Measurements from ENCODE around the gene ARL11. TPM values are rescaled to one million over a fixed set of nuclear protein-coding genes. Genes with fewer than 3 reads are reported as not detected.
A peak's percentile ranks its signal among the peaks of the same experiment; 100 is the strongest.

ARL11 gene
- total RNA-seq, 1 donor from 2014 or later = 0.20 TPM

DNA sequence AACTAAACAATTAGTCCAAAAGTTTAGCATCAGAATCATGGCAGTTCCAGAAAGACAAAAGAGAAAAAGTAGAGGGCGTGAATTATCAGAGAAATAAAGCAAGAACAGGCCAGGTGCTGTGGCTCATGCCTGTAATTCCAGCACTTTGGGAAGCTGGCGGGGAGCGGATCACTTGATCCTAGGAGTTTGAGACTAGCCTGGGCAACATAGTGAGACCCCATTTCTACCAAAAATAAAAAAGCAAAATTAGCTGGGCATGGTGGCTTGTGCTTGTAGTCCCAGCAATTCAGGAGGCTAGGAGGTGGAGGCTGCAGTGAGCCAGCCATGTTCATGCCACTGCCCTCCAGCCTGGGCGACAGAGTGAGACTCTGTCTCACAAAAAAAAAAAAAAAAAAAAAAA, 18.4 kb downstream of the ARL11 start:
- no peak for DNase-seq (ENCODE audit: low read depth in 2 of 2)

- DNase-seq (ENCODE audit: low read depth in 2 of 2) = peak; percentile 43 to 57
These were observed 21.1 kb downstream of the ARL11 start for GRCh38 chr13:49649244-49649962.

DNA sequence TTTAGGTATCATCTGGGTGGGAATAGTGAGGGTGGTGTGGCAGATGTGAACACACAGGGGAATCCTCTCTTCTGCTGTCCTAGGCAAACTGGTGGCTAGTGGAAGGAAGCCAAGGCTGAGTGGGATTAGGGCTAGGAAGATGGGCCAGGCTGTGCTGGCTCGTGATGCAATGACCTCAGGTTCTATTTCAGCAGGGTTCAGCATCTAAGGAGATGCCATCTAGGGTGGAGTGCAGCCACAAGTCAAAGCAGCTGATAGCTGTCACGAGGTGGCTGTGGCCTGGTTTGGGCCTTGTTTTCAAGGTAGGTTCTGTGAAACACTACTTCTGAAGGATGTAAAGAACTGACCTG, 21.6 kb downstream of the ARL11 start:
- DNase-seq (ENCODE audit: low read depth in 2 of 2) = no peak

DNA sequence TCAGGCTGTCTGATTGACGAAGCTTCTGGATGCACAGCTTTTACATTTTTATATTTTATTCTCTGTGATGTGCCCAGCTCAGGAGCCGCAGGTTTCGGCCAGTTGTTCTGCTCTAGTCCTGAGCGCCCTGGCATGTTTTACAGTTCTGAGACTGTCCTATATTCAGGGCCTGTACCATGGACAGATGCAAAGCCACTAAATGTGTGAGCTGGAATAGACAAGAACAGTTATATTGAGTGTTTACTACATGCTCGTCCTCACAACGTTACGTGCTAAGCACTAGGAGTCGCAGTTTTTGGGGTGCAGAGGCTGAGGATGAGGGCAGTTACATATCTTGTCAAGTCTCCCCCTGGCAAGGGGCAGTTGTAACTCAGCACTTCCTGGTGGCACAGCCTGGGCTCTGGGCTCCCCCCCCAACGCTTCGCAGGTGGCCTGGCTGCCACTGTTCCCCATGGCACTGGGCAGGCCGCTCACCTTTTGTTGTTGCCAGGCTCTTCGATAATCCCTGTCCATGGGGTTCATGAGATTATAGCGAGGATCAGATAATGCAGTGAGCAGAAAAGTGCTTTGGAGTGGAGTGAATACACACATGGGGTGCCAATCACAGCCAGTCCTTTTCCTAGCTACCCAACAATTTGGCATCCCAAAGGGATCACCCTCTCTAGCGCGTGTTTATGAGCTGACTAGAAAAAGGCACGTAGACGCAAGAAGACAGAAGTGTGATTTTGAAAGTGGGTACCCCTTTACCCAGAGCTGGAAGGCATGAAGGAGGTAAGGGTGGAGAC, 23.5 kb downstream of the ARL11 start:
- DNase-seq (ENCODE audit: low read depth in 2 of 2) = no peak

DNA sequence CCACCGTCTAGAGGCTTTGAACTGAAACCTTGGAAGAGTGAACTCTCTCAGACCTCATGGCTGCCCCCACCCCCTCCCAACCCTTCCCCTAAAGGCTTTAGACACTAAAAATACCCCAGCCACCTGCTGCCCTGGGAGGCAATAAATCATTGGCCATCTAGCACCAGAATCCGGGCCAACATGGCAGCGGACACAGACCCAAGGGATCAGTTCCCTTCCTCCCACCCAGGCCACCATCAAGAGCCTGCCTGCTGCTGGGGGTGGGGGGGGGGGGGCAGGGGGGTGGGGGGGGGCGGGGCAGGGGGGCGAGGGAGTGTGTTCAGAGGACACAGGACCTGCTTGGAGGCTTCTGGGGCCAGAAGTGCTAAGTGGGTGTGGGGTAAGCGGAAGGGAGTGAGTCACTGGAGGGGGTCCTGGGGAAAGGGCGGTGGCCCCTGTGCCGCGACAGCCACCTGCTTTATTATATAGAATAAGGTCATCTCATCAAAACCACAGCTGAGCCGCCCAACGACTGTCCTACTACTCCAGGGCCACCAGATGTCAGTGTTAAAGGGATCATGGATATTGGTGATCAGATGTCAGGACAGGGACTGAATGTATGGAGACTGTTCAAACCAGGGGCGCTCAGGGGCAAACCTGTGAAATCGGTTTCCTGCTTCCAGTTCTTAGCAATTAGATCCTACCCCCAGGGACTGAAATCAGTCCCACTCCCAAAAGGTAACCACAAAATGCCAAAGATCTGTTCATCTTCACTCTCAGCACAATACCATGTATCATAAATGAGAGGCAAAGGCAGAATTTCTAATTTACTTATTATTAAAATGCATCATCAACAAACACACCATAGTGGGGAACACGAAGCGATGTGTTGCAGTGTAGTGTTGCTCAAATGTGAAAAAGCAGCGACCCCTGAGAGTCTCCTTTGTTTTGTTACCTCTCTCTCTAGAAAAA, 24.3 kb downstream of the ARL11 start:
- DNase-seq (ENCODE audit: low read depth in 2 of 2) = peak; percentile 61 to 74

DNA sequence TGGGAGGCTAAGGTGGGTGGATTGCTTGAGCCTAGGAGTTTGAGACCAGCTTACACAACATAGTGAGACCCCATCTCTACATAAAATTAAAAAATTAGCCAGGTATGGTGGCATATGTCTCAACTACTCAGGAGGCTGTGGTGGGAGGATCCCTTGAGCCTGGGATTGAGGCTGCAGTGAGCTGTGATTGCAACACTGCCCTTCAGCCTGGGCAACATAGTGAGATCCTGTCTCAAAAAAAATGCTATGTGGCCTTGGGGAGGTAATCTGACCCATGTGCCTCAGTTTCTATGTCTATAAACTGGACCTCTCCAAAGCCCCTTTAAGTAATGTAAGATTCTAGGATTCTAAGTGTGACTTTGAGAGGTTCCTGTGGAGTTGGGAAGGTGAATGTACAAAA, 25.2 kb downstream of the ARL11 start:
- no peak for DNase-seq (ENCODE audit: low read depth in 2 of 2)

DNA sequence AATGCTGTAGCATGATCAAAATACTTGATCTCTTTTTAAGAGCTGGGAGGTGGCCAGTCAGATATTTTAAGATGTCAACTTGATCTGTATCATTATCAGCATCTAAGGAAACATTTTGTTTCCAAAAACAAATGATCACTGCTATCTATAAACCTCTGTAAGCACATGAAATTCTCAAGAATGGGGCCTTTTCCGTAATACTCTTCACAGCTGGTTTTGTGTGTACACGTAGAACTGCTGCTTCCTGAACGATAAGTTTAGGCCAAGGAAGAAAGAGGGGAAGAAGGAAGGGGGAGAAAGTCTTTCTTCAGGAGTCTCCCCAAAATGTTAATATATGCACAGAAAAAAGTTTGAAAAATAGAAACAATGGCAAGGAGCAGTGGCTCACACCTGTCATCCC, 25.7 kb downstream of the ARL11 start:
- peak in 1 of 2 donors; percentile 38 for DNase-seq (ENCODE audit: low read depth in 2 of 2)

DNA sequence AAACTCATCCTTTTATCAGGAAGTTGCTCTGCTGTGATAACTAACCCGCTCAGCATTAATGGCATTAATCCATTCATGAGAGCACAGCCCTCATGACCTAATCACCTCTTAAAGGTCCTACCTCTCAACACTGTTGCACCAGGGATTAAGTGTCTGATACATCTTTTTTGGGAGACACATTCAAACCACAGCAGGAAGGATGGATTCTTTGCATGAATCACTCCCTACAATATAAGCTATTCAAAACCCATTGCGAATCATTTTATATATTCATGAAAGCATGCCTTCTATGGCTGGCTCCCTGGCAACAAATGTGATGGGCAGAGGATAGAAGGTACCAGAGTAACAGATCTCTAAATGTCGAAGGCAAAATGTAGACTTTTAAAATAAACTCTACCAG, 27.6 kb downstream of the ARL11 start:
- DNase-seq (ENCODE audit: low read depth in 2 of 2) = no peak

DNA sequence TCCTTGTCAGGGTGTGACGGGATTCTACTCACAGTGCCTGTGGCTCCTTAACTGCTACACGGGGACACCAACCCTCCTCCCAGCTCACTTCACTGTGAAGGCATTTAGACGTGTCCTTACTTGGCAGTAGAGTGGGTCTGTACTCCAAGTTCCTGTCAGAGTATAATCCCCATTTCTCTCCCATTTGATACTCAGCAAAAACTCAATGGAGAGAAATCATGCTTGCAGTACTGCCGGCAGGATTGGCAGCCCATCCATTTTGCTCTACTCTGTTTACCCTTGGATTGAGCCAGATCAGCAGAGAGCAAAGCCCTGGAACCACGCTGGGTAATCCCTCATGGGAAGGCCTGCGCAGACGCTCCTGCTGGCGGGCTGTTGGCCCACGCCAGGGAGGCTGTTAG, 28.9 kb downstream of the ARL11 start:
- no peak for DNase-seq (ENCODE audit: low read depth in 2 of 2)

GRCh38 chr13:49664606-49665005, 36.3 kb downstream of the ARL11 start:
- no peak for DNase-seq (ENCODE audit: low read depth in 2 of 2)

DNA sequence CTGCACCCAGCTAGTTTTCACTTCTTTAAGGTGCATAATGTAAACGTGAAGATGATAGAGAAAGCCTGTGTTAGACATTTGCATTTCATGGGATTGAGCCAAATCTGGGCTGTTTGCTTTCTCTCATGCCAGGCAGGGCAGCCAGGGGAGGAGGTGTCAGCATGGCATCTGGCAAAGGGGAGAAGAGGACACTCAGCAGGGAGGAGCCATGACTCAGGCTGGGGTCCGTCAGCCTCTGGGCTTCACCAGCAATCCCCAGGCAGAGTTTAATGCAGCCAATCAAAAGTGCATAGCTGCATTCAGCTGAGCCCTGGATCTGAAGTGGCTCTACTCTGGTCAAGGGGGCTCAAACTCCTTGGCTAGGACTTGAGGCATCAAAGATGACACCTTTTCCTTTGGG, 39.5 kb downstream of the ARL11 start:
- DNase-seq (ENCODE audit: low read depth in 2 of 2) = no peak

DNA sequence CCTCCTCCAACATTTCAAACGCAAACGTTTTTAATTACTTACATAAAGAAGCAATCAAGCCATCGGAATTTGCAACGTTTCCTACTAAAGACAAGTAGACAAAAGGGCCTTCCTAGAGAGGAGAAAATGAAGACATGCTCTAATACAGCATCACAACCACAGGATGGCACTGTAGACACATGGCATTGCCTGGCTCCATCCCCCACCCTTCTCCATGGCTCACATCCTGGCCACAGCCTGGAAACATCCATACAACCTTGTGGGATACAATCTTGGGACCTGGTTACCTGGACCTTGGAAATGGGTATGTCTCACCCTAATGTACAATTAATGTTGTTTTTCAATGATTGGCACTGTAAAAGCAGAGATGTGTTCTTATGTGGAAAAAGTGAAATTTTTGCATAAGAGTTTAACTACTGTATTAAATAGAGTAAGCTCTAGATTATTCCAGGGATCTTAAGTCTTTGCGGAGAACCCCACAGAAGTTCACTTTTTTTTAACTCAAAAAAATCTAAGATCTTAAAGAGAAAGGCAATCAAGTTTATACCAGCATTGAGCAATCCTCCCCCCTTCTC, 41.5 kb downstream of the ARL11 start:
- DNase-seq (ENCODE audit: low read depth in 2 of 2) = peak; percentile 80 to 91

DNA sequence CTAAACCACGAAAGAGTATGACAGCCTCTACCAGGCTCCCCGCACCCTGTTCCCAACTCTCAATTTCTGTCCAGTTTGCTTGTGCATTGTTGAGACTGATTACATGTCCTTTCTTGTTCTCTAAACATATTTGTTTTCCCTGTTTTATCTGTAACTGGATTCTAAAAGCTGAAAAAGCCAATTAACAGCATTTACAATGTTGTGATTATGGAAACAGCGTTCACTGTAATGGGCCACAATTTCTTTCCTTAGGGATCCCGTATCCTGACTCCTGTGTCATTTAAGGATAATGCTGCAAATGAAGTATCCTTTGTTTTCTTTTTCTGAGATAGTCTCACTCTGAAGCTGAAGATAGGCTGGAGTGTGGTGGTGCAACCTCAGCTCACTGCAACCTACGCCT, 42.5 kb downstream of the ARL11 start:
- no peak for DNase-seq (ENCODE audit: low read depth in 2 of 2)

DNA sequence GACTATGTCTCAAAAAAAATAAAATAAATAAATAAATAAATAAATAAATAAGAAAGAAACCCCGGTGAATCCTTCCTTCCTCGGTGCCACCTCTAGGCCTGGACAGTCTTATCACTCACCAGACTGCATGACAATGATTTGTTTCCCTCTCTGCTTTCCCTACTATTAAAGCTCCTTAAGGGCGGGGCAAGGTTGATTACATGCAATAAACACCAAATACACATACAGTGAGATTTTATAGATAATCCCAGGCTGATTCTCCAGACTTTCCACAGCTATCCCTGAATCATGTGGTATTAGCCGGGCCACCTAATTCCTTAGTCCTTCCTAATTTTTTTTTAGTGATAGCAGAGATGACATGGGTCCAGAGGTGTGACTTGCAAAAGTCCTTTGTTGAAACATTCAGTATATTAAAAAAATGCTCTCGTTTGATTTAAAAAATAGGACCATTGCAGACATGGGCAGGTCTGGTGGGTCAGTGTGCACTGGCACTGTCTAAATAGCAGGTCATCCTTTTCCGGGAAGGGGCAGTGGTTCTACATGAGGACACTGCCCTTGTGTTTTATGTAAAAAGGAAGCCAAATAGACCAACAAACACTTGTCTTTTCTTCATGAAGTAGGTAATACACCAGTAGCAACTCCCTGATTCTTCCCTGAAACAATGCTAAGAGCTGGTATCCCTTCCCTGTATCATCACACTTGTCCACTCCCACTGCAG, 48.4 kb downstream of the ARL11 start:
- peak in 1 of 2 donors; percentile 13 for DNase-seq (ENCODE audit: low read depth in 2 of 2)

DNA sequence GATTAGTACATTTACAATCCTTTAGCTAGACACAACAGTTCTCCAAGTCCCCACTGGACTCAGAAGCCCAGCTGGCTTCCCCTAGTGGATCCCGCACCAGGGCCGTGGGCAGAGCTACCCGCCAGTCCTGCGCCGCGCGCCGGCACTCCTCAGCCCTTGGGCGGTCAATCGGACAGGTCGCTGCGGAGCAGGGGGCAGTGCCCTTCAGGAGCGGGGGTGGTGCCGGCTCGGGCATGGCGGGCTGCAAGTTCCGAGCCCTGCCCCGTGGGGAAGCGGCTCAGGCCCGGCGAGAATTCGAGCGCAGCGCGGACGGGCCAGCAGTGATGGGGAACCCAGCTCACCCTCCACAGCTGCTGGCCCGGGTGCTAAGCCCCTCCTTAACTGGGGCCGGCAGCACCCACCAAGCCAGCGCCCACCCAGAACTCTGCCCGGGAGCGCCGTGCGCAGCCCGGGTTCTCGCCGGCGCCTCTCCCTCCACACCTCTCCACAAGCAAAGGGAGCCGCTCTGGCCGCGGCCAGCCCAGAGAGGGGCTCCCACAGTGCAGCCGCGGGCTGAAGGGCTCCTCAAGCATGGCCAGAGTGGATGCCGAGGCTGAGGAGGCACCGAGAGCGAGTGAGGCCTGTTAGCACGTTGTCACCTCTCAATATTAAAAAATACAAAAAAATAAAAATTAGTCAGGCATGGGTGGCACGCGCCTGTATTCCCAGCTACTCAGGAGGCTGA, 50.0 kb downstream of the ARL11 start:
- no peak for DNase-seq (ENCODE audit: low read depth in 2 of 2)

GRCh38 chr13:49679246-49679645, 50.9 kb downstream of the ARL11 start:
- peak; percentile 28 to 65 for DNase-seq (ENCODE audit: low read depth in 2 of 2)

DNA sequence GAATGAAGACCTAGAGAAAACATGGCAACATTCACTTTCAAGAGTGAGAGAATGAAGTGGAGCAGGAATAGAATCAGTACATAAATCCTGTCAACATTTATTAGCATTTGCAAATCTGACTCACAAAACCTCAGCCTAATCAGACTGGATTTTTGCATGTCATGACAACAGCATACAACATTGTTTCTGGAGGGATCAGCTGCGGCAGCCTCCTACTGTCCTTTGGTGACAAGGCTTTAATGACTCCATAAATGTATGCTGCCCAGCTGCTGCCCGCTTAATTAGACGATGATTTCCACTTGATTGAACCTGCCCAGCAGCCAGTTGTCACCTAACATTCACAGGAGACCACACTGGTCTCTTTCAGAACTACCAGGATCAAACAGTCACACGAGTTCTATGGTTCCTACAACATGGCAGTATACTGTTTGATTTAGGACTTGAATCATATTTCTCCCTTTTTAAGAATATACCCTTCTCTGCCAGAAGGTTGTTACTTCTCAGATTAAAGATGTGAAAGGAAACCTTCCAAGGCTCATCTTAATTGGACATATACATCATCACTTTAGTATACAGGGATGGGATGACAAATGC, 53.6 kb downstream of the ARL11 start:
- DNase-seq (ENCODE audit: low read depth in 2 of 2) = no peak
